ENCODE measurements around the gene ADGRG6.

DNA sequence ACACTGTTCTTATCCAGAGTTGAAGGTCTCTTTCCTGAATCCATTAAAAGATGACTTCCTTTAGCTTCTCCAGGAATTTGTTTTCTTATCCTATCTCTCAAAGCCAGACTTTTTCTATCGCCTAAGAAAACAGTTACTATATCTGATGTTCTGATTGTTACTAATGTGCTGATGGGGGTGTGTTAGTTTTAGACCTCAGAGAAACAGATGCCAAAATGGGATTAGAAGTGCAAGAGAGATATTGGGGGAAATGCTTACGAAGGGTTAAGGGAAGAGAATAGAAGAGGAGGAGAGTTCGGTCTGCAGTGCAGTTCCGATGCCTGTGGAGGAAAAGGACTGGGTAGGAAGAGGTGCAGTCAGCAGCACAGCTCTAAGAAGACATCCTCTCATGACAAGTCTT is 35.7 kb upstream of the ADGRG6 start:
- TF ChIP-seq EZH2 (IDR thresholded peaks at IDR 0.05; ENCODE audit: low read length, missing control alignments): no peak
- TF ChIP-seq, protein P1, sequence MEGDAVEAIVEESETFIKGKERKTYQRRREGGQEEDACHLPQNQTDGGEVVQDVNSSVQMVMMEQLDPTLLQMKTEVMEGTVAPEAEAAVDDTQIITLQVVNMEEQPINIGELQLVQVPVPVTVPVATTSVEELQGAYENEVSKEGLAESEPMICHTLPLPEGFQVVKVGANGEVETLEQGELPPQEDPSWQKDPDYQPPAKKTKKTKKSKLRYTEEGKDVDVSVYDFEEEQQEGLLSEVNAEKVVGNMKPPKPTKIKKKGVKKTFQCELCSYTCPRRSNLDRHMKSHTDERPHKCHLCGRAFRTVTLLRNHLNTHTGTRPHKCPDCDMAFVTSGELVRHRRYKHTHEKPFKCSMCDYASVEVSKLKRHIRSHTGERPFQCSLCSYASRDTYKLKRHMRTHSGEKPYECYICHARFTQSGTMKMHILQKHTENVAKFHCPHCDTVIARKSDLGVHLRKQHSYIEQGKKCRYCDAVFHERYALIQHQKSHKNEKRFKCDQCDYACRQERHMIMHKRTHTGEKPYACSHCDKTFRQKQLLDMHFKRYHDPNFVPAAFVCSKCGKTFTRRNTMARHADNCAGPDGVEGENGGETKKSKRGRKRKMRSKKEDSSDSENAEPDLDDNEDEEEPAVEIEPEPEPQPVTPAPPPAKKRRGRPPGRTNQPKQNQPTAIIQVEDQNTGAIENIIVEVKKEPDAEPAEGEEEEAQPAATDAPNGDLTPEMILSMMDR (conservative IDR thresholded peaks at IDR 0.05 in 1 of 2, IDR thresholded peaks at IDR 0.05 in 1 of 2; ENCODE audit: low read depth in 1 of 2, low read length in 2 of 2): no peak
